Osteoblast (primary cell): ENCODE results near the gene KCNS1. TPM values are rescaled to one million over a fixed set of nuclear protein-coding genes. Genes with fewer than 3 reads are reported as not detected.
"Not testable (repeated sequence)": the region's sequence is repeated elsewhere in the genome, so short reads cannot be mapped to it uniquely, and the experiment has no call there.

ENCODE experiments used
- DNase-seq: peaks from one replicate; pipeline ENCODE4 v3.0.0; 2011; ENCODE audit warnings: low spot score, mixed read lengths; ENCODE audit not compliant: insufficient read length; ENCODE audit errors: missing footprints
- H2AFZ ChIP-seq: 2 replicates; pipeline ENCODE4 v1.6.0; 2011; ENCODE audit warnings: mild to moderate bottlenecking, low read length
- H3K27ac ChIP-seq: 2 replicates; pipeline ENCODE4 v1.5.1; 2011; ENCODE audit warnings: mild to moderate bottlenecking, low read depth, low read length, moderate library complexity
- H3K27me3 ChIP-seq: 2 replicates; pipeline ENCODE4 v1.6.0; 2012; ENCODE audit warnings: mild to moderate bottlenecking, control low read depth, inconsistent platforms, low read length, moderate library complexity; ENCODE audit not compliant: insufficient read depth
- H3K36me3 ChIP-seq: 2 replicates; pipeline ENCODE4 v1.5.1; 2011; ENCODE audit warnings: mild to moderate bottlenecking, low read length, control low read depth, moderate library complexity; ENCODE audit not compliant: insufficient read depth
- H3K4me1 ChIP-seq: 2 replicates; pipeline ENCODE4 v1.5.1; 2011; ENCODE audit warnings: mild to moderate bottlenecking, low read length, control low read depth, moderate library complexity; ENCODE audit not compliant: insufficient read depth
- H3K4me2 ChIP-seq: 2 replicates; pipeline ENCODE4 v1.6.0; 2011; ENCODE audit warnings: mild to moderate bottlenecking, low read length; ENCODE audit not compliant: insufficient read depth
- H3K4me3 ChIP-seq: fragments of 200-600 bp; sonication (generic); 3 replicates; pipeline ENCODE4 v1.5.1; 2012; ENCODE audit warnings: mild to moderate bottlenecking, low read length, inconsistent platforms; ENCODE audit not compliant: insufficient read depth
- H3K79me2 ChIP-seq: 2 replicates; pipeline ENCODE4 v1.6.0; 2012; ENCODE audit warnings: mild to moderate bottlenecking, low read length, control low read depth, inconsistent platforms; ENCODE audit not compliant: insufficient read depth
- H3K9me3 ChIP-seq: 2 replicates; pipeline ENCODE4 v1.5.1; 2011; ENCODE audit warnings: low read depth, low read length, control low read depth
- H4K20me1 ChIP-seq: 2 replicates; pipeline ENCODE4 v1.6.0; 2012; ENCODE audit warnings: mild to moderate bottlenecking, low read length, control low read depth; ENCODE audit not compliant: insufficient read depth
- total RNA-seq: library from RNA; depleted of rRNA; stranded (reverse); fragments of >200 nt; gene quantifications from 2 replicates; pipeline ENCODE4 v1.2.3, GENCODE V29; 2012
- TF ChIP-seq, protein P1 (sequence below): IDR thresholded peaks from 2 replicates; pipeline ENCODE4 v1.5.1; 2011; ENCODE audit warnings: mild to moderate bottlenecking, low read depth, low read length, moderate library complexity; ENCODE audit errors: extremely low read depth

The KCNS1 gene
- total RNA-seq, 1 donor = 1.1 TPM

DNA sequence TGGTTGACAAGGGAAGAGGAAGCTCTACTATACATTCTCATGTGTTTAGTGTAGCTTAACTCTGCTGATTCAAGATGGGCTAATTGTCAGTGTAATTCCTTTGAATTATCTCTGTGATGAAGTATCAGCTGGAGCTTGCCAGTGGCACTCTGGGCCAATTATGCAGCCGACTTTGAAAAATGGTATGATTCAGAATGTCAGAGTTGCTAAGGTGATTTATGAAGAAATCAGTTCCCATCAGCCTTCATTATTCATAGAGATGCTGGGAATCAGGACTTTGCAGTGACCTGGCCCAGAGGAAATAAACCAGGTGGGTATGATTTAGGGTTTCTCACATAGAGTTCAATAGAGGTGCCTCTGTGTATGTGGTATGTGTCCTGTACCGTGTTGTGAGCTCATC is 33.4 kb downstream of the KCNS1 start:
- peaks cover 35% of the 10 kb centered on the region for H3K79me2 ChIP-seq
- H3K27me3 ChIP-seq = no peaks in the 10 kb centered on the region
- H3K9me3 ChIP-seq = peaks cover 2% of the 10 kb centered on the region
- no peaks in the 10 kb centered on the region for H3K36me3 ChIP-seq
- peak overlapping the region; percentile 43 for H3K27ac ChIP-seq
- no peaks in the 10 kb centered on the region for H4K20me1 ChIP-seq
- TF ChIP-seq, protein P1, sequence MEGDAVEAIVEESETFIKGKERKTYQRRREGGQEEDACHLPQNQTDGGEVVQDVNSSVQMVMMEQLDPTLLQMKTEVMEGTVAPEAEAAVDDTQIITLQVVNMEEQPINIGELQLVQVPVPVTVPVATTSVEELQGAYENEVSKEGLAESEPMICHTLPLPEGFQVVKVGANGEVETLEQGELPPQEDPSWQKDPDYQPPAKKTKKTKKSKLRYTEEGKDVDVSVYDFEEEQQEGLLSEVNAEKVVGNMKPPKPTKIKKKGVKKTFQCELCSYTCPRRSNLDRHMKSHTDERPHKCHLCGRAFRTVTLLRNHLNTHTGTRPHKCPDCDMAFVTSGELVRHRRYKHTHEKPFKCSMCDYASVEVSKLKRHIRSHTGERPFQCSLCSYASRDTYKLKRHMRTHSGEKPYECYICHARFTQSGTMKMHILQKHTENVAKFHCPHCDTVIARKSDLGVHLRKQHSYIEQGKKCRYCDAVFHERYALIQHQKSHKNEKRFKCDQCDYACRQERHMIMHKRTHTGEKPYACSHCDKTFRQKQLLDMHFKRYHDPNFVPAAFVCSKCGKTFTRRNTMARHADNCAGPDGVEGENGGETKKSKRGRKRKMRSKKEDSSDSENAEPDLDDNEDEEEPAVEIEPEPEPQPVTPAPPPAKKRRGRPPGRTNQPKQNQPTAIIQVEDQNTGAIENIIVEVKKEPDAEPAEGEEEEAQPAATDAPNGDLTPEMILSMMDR = no peak
- H3K4me2 ChIP-seq = no peak overlapping the region
- H3K4me1 ChIP-seq = peaks cover 22% of the 10 kb centered on the region
- no peak overlapping the region for H2AFZ ChIP-seq
- DNase-seq = no peak
- no peak overlapping the region for H3K4me3 ChIP-seq

DNA sequence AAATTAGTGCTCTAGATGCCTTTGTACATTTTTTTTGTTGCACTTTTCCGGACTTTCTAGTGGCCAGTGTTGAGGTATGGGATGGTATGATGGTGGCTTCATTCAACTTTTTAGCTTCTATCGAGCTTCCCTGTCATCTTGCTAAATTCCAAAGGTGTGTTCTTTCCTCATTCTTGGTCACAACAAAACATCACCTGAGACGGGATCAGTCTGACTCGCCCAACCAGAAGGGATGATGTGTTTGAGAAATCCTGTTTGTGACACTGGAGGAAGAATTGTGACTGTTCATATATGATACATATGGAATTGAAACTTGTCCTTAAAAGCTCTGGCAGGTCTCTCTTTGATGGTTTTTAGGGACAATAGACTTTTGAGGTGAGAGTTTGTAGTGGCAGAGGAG is 33.8 kb downstream of the KCNS1 start:
- TF ChIP-seq, protein P1 = no peak

DNA sequence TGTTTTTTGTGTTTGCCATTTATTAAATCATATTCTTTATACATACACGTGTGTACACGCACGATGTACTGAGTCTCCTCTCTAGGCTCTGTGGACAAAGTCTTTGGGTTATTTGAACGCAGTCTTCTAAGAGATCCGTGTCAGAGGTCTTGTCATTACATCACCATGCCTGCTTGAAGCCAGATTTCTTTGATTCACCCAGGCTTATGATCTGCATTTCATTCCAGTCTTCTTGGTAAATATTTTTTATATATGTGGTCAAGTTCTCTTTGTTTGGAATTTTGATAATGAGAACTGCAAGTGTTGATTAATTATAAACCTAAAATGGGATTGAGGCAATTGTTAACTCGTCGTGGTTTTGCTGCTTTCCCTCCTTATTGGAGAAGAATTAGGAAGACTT is 34.6 kb downstream of the KCNS1 start:
- Histone ChIP-seq H3K79me2 (peaks cover 33% of the 10 kb centered on the region), H3K4me2 (no peak overlapping the region)

More for the DNA sequence above, 33.8 kb downstream of the KCNS1 start:
- H3K4me3 ChIP-seq = no peak overlapping the region
- H3K27me3 ChIP-seq = no peaks in the 10 kb centered on the region
- no peaks in the 10 kb centered on the region for H3K36me3 ChIP-seq
- H2AFZ ChIP-seq = no peak overlapping the region
- H3K9me3 ChIP-seq = peaks cover 2% of the 10 kb centered on the region
- no peak overlapping the region for H3K4me2 ChIP-seq
- no peaks in the 10 kb centered on the region for H4K20me1 ChIP-seq
- peaks cover 35% of the 10 kb centered on the region for H3K79me2 ChIP-seq
- peaks cover 23% of the 10 kb centered on the region for H3K4me1 ChIP-seq
- no peak for DNase-seq
- peak overlapping the region; percentile 43 for H3K27ac ChIP-seq

DNA sequence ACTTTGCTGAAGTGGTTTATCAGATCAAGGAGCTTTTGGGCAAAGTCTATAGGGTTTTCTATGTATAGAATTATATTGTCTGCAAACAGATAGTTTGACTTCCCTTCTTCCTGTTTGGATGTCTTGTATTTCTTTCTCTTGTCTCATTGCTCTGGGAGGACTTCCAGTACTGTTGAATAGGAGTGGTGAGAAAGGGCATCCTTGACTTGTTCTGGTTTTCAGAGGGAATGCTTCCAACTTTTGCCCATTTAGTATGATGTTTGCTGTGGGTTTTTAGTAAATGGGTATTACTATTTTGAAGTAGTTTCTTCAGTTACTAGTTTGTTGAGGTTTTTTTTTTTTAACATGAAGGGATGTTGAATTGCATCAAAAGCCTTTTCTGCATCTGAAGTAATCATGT is 36.1 kb downstream of the KCNS1 start:
- Histone ChIP-seq H3K4me1 (peaks cover 37% of the 10 kb centered on the region), H2AFZ (no peak overlapping the region), H3K9me3 (no peaks in the 10 kb centered on the region), H3K27ac (no peak overlapping the region), H3K4me2 (no peak overlapping the region), H3K79me2 (peaks cover 33% of the 10 kb centered on the region), H4K20me1 (no peaks in the 10 kb centered on the region), H3K4me3 (no peak overlapping the region), H3K27me3 (no peaks in the 10 kb centered on the region), H3K36me3 (no peaks in the 10 kb centered on the region)
- TF ChIP-seq, protein P1 = no peak
- DNase-seq = no peak

More for the DNA sequence above, 34.6 kb downstream of the KCNS1 start:
- Histone ChIP-seq H3K9me3 (peaks cover 2% of the 10 kb centered on the region), H3K4me1 (peaks cover 28% of the 10 kb centered on the region), H3K27ac (peak overlapping the region; percentile 27), H4K20me1 (no peaks in the 10 kb centered on the region), H3K27me3 (no peaks in the 10 kb centered on the region), H3K36me3 (no peaks in the 10 kb centered on the region), H2AFZ (no peak overlapping the region), H3K4me3 (no peak overlapping the region)
- TF ChIP-seq, protein P1 = no peak
- no peak for DNase-seq

DNA sequence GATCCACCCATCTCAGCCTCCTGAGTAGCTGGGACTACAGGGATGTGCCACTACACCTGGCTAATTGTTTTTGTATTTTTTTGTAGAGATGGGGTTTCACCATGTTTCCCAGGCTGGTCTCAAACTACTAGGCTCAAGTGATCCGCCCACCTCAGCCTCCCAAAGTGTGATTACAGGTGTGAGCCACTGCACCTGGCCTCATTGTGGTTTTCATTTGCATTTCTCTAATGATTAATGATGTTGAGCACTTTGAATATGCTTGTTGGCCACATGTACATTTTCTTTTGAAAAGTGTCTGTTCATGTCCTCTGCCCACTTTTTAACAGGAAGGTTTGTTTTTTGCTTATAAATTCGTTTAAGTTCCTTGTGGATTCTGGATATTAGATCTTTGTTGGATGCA is 37.8 kb downstream of the KCNS1 start:
- H3K36me3 ChIP-seq, DNase-seq, H4K20me1 ChIP-seq, H3K27ac ChIP-seq, H2AFZ ChIP-seq, H3K4me3 ChIP-seq, H3K27me3 ChIP-seq, H3K9me3 ChIP-seq, H3K4me2 ChIP-seq: not testable (repeated sequence)
- H3K4me1 ChIP-seq = peaks cover 51% of the 10 kb centered on the region
- H3K79me2 ChIP-seq = peaks cover 31% of the 10 kb centered on the region
